ENCODE results near the gene CD207. TPM values are rescaled to one million over a fixed set of nuclear protein-coding genes. Genes with fewer than 3 reads are reported as not detected.

The CD207 gene
- total and polyA plus RNA-seq, 2 of the 8 experiments (the other 6 are each of a cell fraction or from before 2014, with no cell fraction given): not detected

GRCh38 chr2:70854411-70854810 lies 18.8 kb upstream of the CD207 start:
- DNase-seq (ENCODE audit: low read depth in 1 of 2, low spot score in 2 of 2) (peak in 1 of 2 experiments; percentile 22), FAIRE-seq (no peak)
- no peaks in the 10 kb centered on the region for H3K27me3 ChIP-seq (replicated peaks in 1 of 4; ENCODE audit: control insufficient read depth in 3 of 4, extremely low read depth in 1 of 4, insufficient read depth in 3 of 4, low read length in 3 of 4)
- no peaks in the 10 kb centered on the region for H3K9me3 ChIP-seq (ENCODE audit: insufficient read depth in 2 of 2, low read depth in 1 of 2, low read length in 1 of 2)
- no peak overlapping the region for H2BK15ac ChIP-seq (ENCODE audit: low read length)
- H3K18ac ChIP-seq (ENCODE audit: extremely low read depth, low read length): no peak overlapping the region
- no peak overlapping the region for H3K14ac ChIP-seq (ENCODE audit: insufficient read length)
- H3K4ac ChIP-seq (replicated peaks; ENCODE audit: insufficient read length, low read depth, low read length): no peak overlapping the region
- H3K23ac ChIP-seq (ENCODE audit: insufficient read length): no peak overlapping the region
- ChIA-PET POLR2A (ENCODE audit: partially characterized antibody) (no interaction called here), CTCF (ENCODE audit: partially characterized antibody) (interaction anchor here (0.9 to 3.0 kb wide), 3 partner anchors 10 to 68 kb away, joined by 3 to 24 read pairs (median 11); no protein-coding TSS in a partner anchor)
- no peaks in the 10 kb centered on the region for H3K79me1 ChIP-seq (ENCODE audit: low read depth, low read length)
- H3K23me2 ChIP-seq (ENCODE audit: low read depth, low read length): no peaks in the 10 kb centered on the region
- H4K8ac ChIP-seq (ENCODE audit: extremely low read depth, insufficient read depth, low read length): no peak overlapping the region
- no peak overlapping the region for H2BK5ac ChIP-seq (ENCODE audit: low read depth, low read length)
- H4K20me1 ChIP-seq (replicated peaks in 1 of 2; ENCODE audit: control insufficient read depth in 1 of 2, insufficient read depth in 2 of 2, low read length in 2 of 2): no peaks in the 10 kb centered on the region
- H2AFZ ChIP-seq (ENCODE audit: low read length): no peak overlapping the region
- no peaks in the 10 kb centered on the region for H3K36me3 ChIP-seq (ENCODE audit: control insufficient read depth in 2 of 4, insufficient read depth in 4 of 4, low read length in 3 of 4)
- H3K4me3 ChIP-seq (ENCODE audit: extremely low read depth in 1 of 4, insufficient read depth in 2 of 4, low read depth in 3 of 4, low read length in 4 of 4): no peak overlapping the region
- no peak overlapping the region for H4K91ac ChIP-seq (replicated peaks; ENCODE audit: insufficient read length, low read length)
- H4K5ac ChIP-seq (ENCODE audit: insufficient read length, low read depth, low read length): no peak overlapping the region
- no peak overlapping the region for H2AK5ac ChIP-seq (ENCODE audit: low read depth, low read length)
- WGBS, 2 experiments (ENCODE audit: extremely low coverage in 1 of 2, insufficient coverage in 1 of 2, insufficient read length in 1 of 2, insufficient replicate concordance in 2 of 2, low coverage in 1 of 2, low lambda C conversion rate in 2 of 2, missing lambda C conversion rate in 1 of 2): 98% methylated on average over 4 of the region's 4 CpGs; no CpG with 5 or more reads in 1 of the 2 experiments
- H3K4me2 ChIP-seq (ENCODE audit: insufficient read depth in 1 of 2, low read depth in 2 of 2, low read length in 2 of 2): no peak overlapping the region
- H2BK12ac ChIP-seq (ENCODE audit: low read depth, low read length): no peak overlapping the region
- H3K56ac ChIP-seq (replicated peaks; ENCODE audit: insufficient read length, low read depth, low read length): no peak overlapping the region
- no peak overlapping the region for H3K27ac ChIP-seq (ENCODE audit: low read depth, low read length)
- no peaks in the 10 kb centered on the region for H3K4me1 ChIP-seq (replicated peaks in 1 of 4; ENCODE audit: control insufficient read depth in 3 of 4, insufficient read depth in 4 of 4, low read length in 3 of 4)
- H2BK120ac ChIP-seq (replicated peaks; ENCODE audit: low read depth, low read length): no peak overlapping the region
- no peak overlapping the region for H2BK20ac ChIP-seq (ENCODE audit: low read length)
- H3K9ac ChIP-seq (replicated peaks in 1 of 4; ENCODE audit: extremely low read depth in 1 of 4, low read depth in 3 of 4, low read length in 3 of 4): no peak overlapping the region
- no peaks in the 10 kb centered on the region for H3K79me2 ChIP-seq (ENCODE audit: control insufficient read depth in 1 of 2, insufficient read depth in 2 of 2, low read length in 2 of 2)
- TF ChIP-seq KDM4A (IDR thresholded peaks at IDR 0.05; ENCODE audit: low read depth, low read length, severe bottlenecking): no peak
- no peak for TF ChIP-seq TAF1 (IDR thresholded peaks at IDR 0.05; ENCODE audit: low read depth, low read length)
- no peak for TF ChIP-seq JUN (IDR thresholded peaks at IDR 0.05; ENCODE audit: low read depth, low read length)
- no peak for TF ChIP-seq SP2 (IDR thresholded peaks at IDR 0.05; ENCODE audit: low read length)
- TF ChIP-seq TEAD4 (IDR thresholded peaks at IDR 0.05; ENCODE audit: low read depth, low read length): no peak
- TF ChIP-seq JUND (IDR thresholded peaks at IDR 0.05; ENCODE audit: low read length): no peak
- TF ChIP-seq POU5F1 (IDR thresholded peaks at IDR 0.05; ENCODE audit: low read depth, low read length): no peak
- TF ChIP-seq ZNF274 (IDR thresholded peaks at IDR 0.05; ENCODE audit: borderline replicate concordance, extremely low read depth, low read length): no peak
- TF ChIP-seq ATF2 (IDR thresholded peaks at IDR 0.05; ENCODE audit: low read length): no peak
- TF ChIP-seq RFX5 (IDR thresholded peaks at IDR 0.05; ENCODE audit: borderline replicate concordance, low read depth, low read length): no peak
- TF ChIP-seq CBX5 (IDR thresholded peaks at IDR 0.05; ENCODE audit: low read depth, low read length): no peak
- no peak for TF ChIP-seq SUZ12 (IDR thresholded peaks at IDR 0.05; ENCODE audit: low read length)
- TF ChIP-seq GABPA (IDR thresholded peaks at IDR 0.05; ENCODE audit: borderline replicate concordance, insufficient read depth, low read length): no peak

Data from H1 (cell line).